Epithelial cell of esophagus (primary cell): Measurements from ENCODE around the gene RFX3.
A peak's percentile ranks its signal among the peaks of the same experiment; 100 is the strongest.

Experiments
- DNase-seq: peaks from one replicate; pipeline ENCODE4 v3.0.0; 2010; ENCODE audit warnings: low read depth
- H3K4me3 ChIP-seq: 2 replicates; pipeline ENCODE4 v1.5.1; 2011; ENCODE audit warnings: mild to moderate bottlenecking, low read length, control low read depth
- TF ChIP-seq, protein P1 (sequence below): IDR thresholded peaks from 2 replicates; pipeline ENCODE4 v1.5.1; 2011; ENCODE audit warnings: low read depth, mild to moderate bottlenecking, low read length, control low read depth, inconsistent platforms; ENCODE audit not compliant: insufficient read depth; ENCODE audit errors: missing control alignments

The RFX3 gene

DNA sequence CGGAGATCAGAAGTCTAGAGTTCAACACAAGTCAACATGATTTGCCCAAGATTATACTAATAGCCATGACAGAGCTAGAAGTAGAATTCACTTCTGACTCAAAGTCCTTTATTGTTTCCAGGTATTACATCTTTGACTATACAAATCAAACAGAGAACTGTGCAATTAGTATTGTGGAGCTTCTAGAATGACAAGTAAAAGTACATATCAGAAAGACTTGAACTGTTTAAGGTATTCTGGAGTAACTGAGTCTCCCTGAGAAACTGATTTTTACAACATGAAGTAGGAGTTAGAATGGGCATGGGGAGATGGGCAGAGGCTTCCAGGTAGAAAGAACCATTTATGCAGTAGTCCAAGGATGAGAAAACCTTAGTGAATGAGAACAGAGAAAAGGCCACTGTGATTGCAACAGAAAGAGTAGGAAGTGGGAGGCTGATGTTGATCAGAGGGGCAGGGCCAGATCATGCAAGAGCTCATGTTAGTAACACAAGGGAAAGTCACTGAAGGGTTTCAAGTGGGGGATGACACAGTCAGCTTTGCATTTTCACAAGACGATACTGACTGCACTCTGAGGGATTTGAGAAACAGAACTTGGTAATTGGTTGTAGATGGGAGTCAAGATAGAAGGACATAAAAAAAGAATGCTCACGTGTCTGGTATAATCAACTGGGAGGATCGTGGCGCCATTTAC lies 280.7 kb downstream of the RFX3 start:
- TF ChIP-seq, protein P1, sequence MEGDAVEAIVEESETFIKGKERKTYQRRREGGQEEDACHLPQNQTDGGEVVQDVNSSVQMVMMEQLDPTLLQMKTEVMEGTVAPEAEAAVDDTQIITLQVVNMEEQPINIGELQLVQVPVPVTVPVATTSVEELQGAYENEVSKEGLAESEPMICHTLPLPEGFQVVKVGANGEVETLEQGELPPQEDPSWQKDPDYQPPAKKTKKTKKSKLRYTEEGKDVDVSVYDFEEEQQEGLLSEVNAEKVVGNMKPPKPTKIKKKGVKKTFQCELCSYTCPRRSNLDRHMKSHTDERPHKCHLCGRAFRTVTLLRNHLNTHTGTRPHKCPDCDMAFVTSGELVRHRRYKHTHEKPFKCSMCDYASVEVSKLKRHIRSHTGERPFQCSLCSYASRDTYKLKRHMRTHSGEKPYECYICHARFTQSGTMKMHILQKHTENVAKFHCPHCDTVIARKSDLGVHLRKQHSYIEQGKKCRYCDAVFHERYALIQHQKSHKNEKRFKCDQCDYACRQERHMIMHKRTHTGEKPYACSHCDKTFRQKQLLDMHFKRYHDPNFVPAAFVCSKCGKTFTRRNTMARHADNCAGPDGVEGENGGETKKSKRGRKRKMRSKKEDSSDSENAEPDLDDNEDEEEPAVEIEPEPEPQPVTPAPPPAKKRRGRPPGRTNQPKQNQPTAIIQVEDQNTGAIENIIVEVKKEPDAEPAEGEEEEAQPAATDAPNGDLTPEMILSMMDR: no peak
- DNase-seq: peak; percentile 8
- H3K4me3 ChIP-seq: no peak overlapping the region

DNA sequence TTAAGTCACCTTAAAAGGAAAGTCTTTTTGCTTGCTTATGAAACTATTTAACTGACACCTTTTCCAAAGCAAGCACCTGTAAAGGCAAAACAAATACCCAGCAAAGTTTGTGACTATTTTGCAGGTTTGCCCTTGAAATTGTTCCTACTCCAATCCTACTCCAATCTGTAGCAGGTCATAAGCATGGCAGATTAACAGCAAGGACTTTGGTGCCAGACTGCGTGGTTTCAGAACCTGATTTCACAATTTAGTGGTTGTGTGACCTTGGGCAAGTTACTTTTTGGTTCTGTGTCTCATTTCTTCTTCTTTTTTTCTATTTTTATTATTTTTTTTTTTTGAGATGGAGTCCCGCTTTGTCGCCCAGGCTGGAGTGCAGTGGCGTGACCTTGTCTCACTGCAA lies 282.1 kb downstream of the RFX3 start:
- DNase-seq: no peak
- H3K4me3 ChIP-seq: no peak overlapping the region
- TF ChIP-seq, protein P1: no peak

DNA sequence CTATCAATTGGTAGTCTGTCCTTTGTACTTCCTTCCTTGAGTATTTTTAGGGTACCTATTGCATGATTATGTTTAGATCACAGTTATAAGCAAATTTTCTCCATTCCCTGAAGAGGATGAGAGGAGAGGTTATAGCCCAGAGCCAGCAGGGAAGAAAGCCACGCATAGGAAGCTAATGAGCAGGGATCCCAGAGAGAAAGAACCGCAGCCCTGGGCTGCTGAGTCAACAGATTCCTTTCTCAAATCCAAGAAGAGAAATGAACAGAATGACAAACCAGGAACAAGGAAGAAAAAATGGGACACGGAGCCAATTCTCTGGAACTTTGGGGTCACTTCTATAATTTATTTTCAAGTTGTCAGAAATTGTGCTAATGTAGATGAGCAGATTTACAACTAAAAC lies 284.5 kb downstream of the RFX3 start:
- DNase-seq: peak; percentile 29
- no peak overlapping the region for H3K4me3 ChIP-seq
- TF ChIP-seq, protein P1: no peak

DNA sequence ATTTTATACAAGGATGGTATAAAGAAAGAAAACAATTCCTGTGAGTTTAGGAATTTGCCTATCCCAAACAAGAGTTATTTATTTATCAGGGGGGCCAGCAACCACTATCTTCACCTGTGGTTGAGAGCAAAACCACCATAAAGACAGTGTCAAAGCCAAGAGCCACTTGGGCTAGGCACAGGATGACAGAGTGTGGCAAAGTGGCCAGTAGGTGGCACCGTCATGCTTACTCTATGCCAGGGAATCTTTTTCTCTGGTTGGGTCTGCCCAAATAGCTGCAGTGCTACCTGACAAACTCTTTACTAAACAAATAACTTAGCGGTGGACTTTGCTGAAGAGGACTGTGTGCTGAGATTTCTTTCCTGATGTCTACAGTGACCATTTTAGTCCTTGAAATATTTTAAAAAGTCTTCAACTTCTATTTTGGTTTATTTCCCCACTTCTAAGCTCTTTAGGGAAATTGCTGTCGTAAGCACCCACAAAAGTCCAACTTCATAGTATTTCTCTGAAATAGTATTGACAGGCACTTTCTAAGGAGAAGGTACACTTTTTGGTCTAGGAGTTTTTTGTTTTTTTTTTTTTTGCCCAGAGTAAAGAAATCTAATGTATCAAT lies 285.0 kb downstream of the RFX3 start:
- no peak overlapping the region for H3K4me3 ChIP-seq
- TF ChIP-seq, protein P1: peak; percentile 93

DNA sequence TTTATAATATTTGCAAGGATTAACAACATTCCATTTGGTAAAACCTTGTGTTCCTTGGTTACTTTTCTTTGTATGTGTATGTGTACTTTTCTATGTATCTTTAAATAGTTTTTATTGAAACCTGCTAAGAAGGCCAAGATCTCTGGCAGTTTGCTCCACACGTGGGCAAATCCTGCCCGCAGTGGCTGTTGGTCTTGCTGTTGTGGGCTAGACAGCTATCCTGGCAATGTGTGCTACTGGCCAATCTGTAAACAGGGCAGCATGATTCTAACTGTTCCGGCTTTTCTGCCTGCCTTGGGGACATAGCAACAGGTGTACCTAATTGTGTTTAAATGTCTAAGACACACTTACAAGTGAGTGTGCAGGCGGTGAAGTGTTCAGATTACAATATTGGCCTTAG lies 286.6 kb downstream of the RFX3 start:
- TF ChIP-seq, protein P1: no peak
- DNase-seq: no peak
- H3K4me3 ChIP-seq: no peak overlapping the region

More for the DNA sequence above, 285.0 kb downstream of the RFX3 start:
- peak; percentile 78 for DNase-seq

DNA sequence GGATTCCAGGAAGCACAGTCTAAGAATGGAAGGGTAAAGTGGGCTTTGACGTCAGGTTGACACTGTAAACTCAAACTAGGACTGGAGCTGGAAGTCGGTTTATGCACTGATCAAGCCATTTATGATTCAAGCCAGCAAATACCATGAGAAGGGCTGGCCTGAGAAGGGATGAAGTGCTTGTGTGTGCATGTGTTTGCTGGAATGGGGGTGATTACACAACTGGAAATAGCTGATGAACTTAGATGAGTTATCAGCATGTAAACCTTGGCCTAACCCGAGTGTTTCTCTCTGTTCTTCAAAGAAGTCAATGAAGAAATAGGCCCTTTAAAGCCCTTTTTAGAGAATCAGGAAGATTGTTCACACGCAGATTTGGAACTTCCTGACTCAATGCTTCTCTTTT lies 287.6 kb downstream of the RFX3 start:
- peak; percentile 33 for DNase-seq
- TF ChIP-seq, protein P1: no peak
- H3K4me3 ChIP-seq: no peak overlapping the region

DNA sequence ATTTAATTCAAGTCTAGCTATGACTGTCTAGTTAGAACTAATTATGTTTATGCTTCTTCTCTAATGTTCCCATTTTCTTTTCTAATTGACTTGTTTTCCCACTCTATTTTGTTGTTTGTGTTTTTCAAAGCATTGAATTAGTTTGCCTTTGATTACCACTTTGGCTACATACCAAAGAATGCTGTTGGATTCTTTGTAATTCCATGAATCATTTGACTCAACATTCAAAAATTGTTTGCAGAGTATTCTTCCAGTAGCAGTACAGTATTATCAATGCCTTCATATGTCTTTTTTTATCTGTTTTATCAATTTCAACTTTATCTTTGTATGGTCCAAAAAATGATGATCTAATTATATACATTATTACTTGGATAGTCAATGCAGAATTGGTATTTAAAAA lies 288.7 kb downstream of the RFX3 start:
- no peak for DNase-seq
- TF ChIP-seq, protein P1: no peak
- no peak overlapping the region for H3K4me3 ChIP-seq
